Spleen (tissue), 11 donors: Measurements from ENCODE around the gene MICB. TPM values are rescaled to one million over a fixed set of nuclear protein-coding genes. Genes with fewer than 3 reads are reported as not detected.

Experiments
- DNase-seq: peaks from one replicate; pipeline ENCODE4 v3.0.0-alpha.2; 2020
- H3K27ac ChIP-seq, 8 donors: fragments of 200-600 bp; sonication (generic) in 7 of 8; 1 replicate in 4 of 8; 2 replicates in 4 of 8; pipeline versions ENCODE4 v1.5.0 to v1.8.0; 2016 to 2021; ENCODE audit warnings: inconsistent platforms in 4 of 8, mild to moderate bottlenecking in 4 of 8, moderate library complexity in 1 of 8
- H3K27me3 ChIP-seq, 7 donors: fragments of 200-600 bp; sonication (generic) in 6 of 7; replicated peaks in 1 of 7; 1 replicate in 4 of 7; 2 replicates in 3 of 7; pipeline versions ENCODE4 v1.5.0 to v1.8.0; 2016 to 2021; ENCODE audit warnings: inconsistent platforms in 3 of 7, mild to moderate bottlenecking in 1 of 7
- H3K36me3 ChIP-seq, 6 donors: fragments of 200-600 bp; sonication (generic) in 5 of 6; 1 replicate in 4 of 6; 2 replicates in 2 of 6; pipeline versions ENCODE4 v1.5.0 to v1.8.0; 2016 to 2021; ENCODE audit warnings: inconsistent platforms in 2 of 6
- H3K4me1 ChIP-seq, 6 donors: fragments of 200-600 bp; sonication (generic) in 5 of 6; 1 replicate in 3 of 6; 2 replicates in 3 of 6; pipeline versions ENCODE4 v1.5.0 to v1.8.0; 2016 to 2021; ENCODE audit warnings: inconsistent platforms in 3 of 6
- H3K4me3 ChIP-seq, 8 donors: fragments of 200-600 bp; sonication (generic) in 7 of 8; 1 replicate in 4 of 8; 2 replicates in 4 of 8; pipeline versions ENCODE4 v1.5.0 to v1.8.0; 2016 to 2021; ENCODE audit warnings: inconsistent platforms in 4 of 8, mild to moderate bottlenecking in 4 of 8, moderate library complexity in 2 of 8
- H3K9me3 ChIP-seq, 8 donors: fragments of 200-600 bp; sonication (generic) in 7 of 8; 1 replicate in 4 of 8; 2 replicates in 4 of 8; pipeline versions ENCODE4 v1.5.0 to v1.8.0; 2016 to 2021; ENCODE audit warnings: inconsistent platforms in 4 of 8
- CTCF ChIP-seq, 11 experiments: fragments of 200-600 bp in 7 of 11; fragments of 450-650 bp in 4 of 11; sonication (generic) in 4 of 11; IDR thresholded peaks in 8 of 11; conservative IDR thresholded peaks in 3 of 11; 1 replicate in 7 of 11; 2 replicates in 4 of 11; pipeline versions ENCODE4 v1.4.0 to v1.8.0; 2016 to 2021; ENCODE audit warnings: antibody characterized with exemption in 11 of 11, inconsistent platforms in 4 of 11, mild to moderate bottlenecking in 1 of 11
- POLR2A ChIP-seq, 3 donors: fragments of 450-650 bp; IDR thresholded peaks; one replicate each; pipeline ENCODE4 v1.5.1; 2017; ENCODE audit warnings: antibody characterized with exemption in 3 of 3, mild to moderate bottlenecking in 1 of 3
- POLR2AphosphoS5 ChIP-seq, 3 donors: sonication (generic); formaldehyde crosslinking; IDR thresholded peaks; one replicate each; pipeline ENCODE4 v1.5.1; 2017; ENCODE audit warnings: antibody characterized with exemption in 3 of 3
- WGBS, 5 donors: extraction: QIAGEN DNeasy Blood & Tissue Kit in 3 of 5; methylation state at CpG; one replicate each; pipeline versions ENCODE4 v1.1.5 to v1.1.7; 2013 to 2018; 5-methylcytosine and 5-hydroxymethylcytosine counted together
- intact Hi-C: fragments of 100-400 bp; cut with DNase I; formaldehyde crosslinking; loops from one replicate; pipeline ENCODE4 v1.15.0; 2023; ENCODE audit warnings: low total_unique reads
- polyA plus RNA-seq, 3 donors: library from polyadenylated mRNA; stranded (reverse); fragments of 200-250 nt; gene quantifications; one replicate each; pipeline ENCODE4 v1.2.1, GENCODE V29; 2013
- total RNA-seq, 7 donors: library from RNA; depleted of rRNA in 3 of 7; stranded (reverse); fragments of >200 nt in 3 of 7; fragmentation: NEBNext Ultra II Directional in 4 of 7; extraction: Animal tissue kit (Norgen Biotek cat#: 25700) in 4 of 7; gene quantifications; one replicate each; pipeline versions ENCODE4 v1.1.0 to v1.2.1, GENCODE V29; 2016 to 2021
- donor health status: healthy with polysubstance abuse.
- donor health status: DM: no; HTN: no; CAD: no; lungs with moderate emphysema.
- donor health status: DM: no; HTN: no; CAD: no.
- donor health status: Bipolar disorder and iron deficiency.
- donor health status: healthy.
- donor health status: DM: no; HTN: no; CAD: no.
- donor health status: DM: yes; HTN: yes; CAD: no.

MICB gene
- total and polyA plus RNA-seq, 10 donors = 6.9 to 21.4 (median 14.8) TPM

- no peak overlapping the region for H3K4me3 ChIP-seq
- H3K27ac ChIP-seq = no peak overlapping the region
- H3K9me3 ChIP-seq = no peaks in the 10 kb centered on the region
- TF ChIP-seq POLR2AphosphoS5 (IDR thresholded peaks at IDR 0.05) (peak in 1 of 3 donors; percentile 4), CTCF (IDR thresholded peaks at IDR 0.05 in 8 of 11, conservative IDR thresholded peaks at IDR 0.05 in 3 of 11) (no peak), POLR2A (IDR thresholded peaks at IDR 0.05) (no peak)
- WGBS, 5 donors = 84 to 94% (median 91%) methylated on average over 5 of the region's 5 CpGs
- no peak for DNase-seq
- intact Hi-C loops = no loop called here
- H3K36me3 ChIP-seq = no peaks in the 10 kb centered on the region
- no peaks in the 10 kb centered on the region for H3K27me3 ChIP-seq
- H3K4me1 ChIP-seq = peaks cover 0 to 43% (median 11%) of the 10 kb centered on the region in 6 donors
Measured at GRCh38 chr6:31479151-31479932, 18.6 kb upstream of the MICB start.

GRCh38 chr6:31479933-31480535 lies 17.9 kb upstream of the MICB start:
- 57 to 94% (median 81%) methylated on average over 3 of the region's 3 CpGs for WGBS, 5 donors
- no peak for DNase-seq
- Histone ChIP-seq H3K27ac (no peak overlapping the region), H3K4me1 (peaks cover 0 to 36% (median 10%) of the 10 kb centered on the region in 6 donors), H3K9me3 (no peaks in the 10 kb centered on the region), H3K27me3 (no peaks in the 10 kb centered on the region), H3K36me3 (no peaks in the 10 kb centered on the region), H3K4me3 (no peak overlapping the region)
- intact Hi-C loops = no loop called here
- TF ChIP-seq CTCF (IDR thresholded peaks at IDR 0.05 in 8 of 11, conservative IDR thresholded peaks at IDR 0.05 in 3 of 11) (no peak), POLR2AphosphoS5 (IDR thresholded peaks at IDR 0.05) (no peak), POLR2A (IDR thresholded peaks at IDR 0.05) (no peak)

- peaks cover 0 to 32% (median 10%) of the 10 kb centered on the region in 6 donors for H3K4me1 ChIP-seq
- intact Hi-C loops = no loop called here
- H3K27ac ChIP-seq = no peak overlapping the region
- H3K27me3 ChIP-seq = no peaks in the 10 kb centered on the region
- no peaks in the 10 kb centered on the region for H3K36me3 ChIP-seq
- 83 to 91% (median 87%) methylated on average over 11 of the region's 11 CpGs for WGBS, 5 donors
- no peaks in the 10 kb centered on the region for H3K9me3 ChIP-seq
- TF ChIP-seq CTCF (IDR thresholded peaks at IDR 0.05 in 8 of 11, conservative IDR thresholded peaks at IDR 0.05 in 3 of 11) (no peak), POLR2AphosphoS5 (IDR thresholded peaks at IDR 0.05) (no peak), POLR2A (IDR thresholded peaks at IDR 0.05) (no peak)
- no peak for DNase-seq
- no peak overlapping the region for H3K4me3 ChIP-seq
Measured at GRCh38 chr6:31480574-31480973, 17.4 kb upstream of the MICB start.

- 61 to 92% (median 89%) methylated on average over 2 of the region's 2 CpGs for WGBS, 5 donors
- H3K4me1 ChIP-seq = peaks cover 0 to 10% (median 0%) of the 10 kb centered on the region in 6 donors
- H3K9me3 ChIP-seq = no peaks in the 10 kb centered on the region
Measured at GRCh38 chr6:31483392-31483791, 14.6 kb upstream of the MICB start.

More at GRCh38 chr6:31483392-31483791, 14.6 kb upstream of the MICB start:
- no peak for TF ChIP-seq POLR2A (IDR thresholded peaks at IDR 0.05)
- no peak for TF ChIP-seq POLR2AphosphoS5 (IDR thresholded peaks at IDR 0.05)
- no peak for TF ChIP-seq CTCF (IDR thresholded peaks at IDR 0.05 in 8 of 11, conservative IDR thresholded peaks at IDR 0.05 in 3 of 11)
- H3K36me3 ChIP-seq = no peaks in the 10 kb centered on the region
- no peak overlapping the region for H3K4me3 ChIP-seq
- no peak for DNase-seq
- no peaks in the 10 kb centered on the region for H3K27me3 ChIP-seq
- intact Hi-C loops = no loop called here
- no peak overlapping the region for H3K27ac ChIP-seq
